NT2/D1 (cell line): ENCODE measurements around the gene CD34.

Source experiments
- DNase-seq: peaks from one replicate; pipeline ENCODE4 v3.0.0-alpha.2; 2011; ENCODE audit warnings: low read depth, low spot score
- H3K27me3 ChIP-seq: 2 replicates; pipeline ENCODE4 v1.6.0; 2011; ENCODE audit warnings: mild to moderate bottlenecking; ENCODE audit not compliant: insufficient read length, insufficient read depth
- H3K36me3 ChIP-seq: 2 replicates; pipeline ENCODE4 v1.6.1; 2011; ENCODE audit warnings: mild to moderate bottlenecking, low read length, mixed read lengths; ENCODE audit not compliant: insufficient read depth, insufficient read length
- H3K4me1 ChIP-seq: 2 replicates; pipeline ENCODE4 v1.5.1; 2011; ENCODE audit not compliant: insufficient read depth, insufficient read length
- H3K4me3 ChIP-seq: 2 replicates; pipeline ENCODE4 v1.5.1; 2011; ENCODE audit warnings: low read depth; ENCODE audit not compliant: insufficient read length
- H3K9ac ChIP-seq: 2 replicates; pipeline ENCODE4 v1.6.0; 2011; ENCODE audit warnings: low read depth; ENCODE audit not compliant: insufficient read length
- H3K9me3 ChIP-seq: 2 replicates; pipeline ENCODE4 v1.5.1; 2011; ENCODE audit warnings: mild to moderate bottlenecking, low read length; ENCODE audit not compliant: insufficient read depth
- SUZ12 ChIP-seq: IDR thresholded peaks from 2 replicates; pipeline ENCODE4 v1.6.1; 2011; ENCODE audit not compliant: insufficient read length, insufficient read depth; ENCODE audit errors: extremely low read depth
- YY1 ChIP-seq: IDR thresholded peaks from 2 replicates; pipeline ENCODE4 v1.6.1; 2011; ENCODE audit not compliant: insufficient read length, insufficient read depth
- ZNF274 ChIP-seq: IDR thresholded peaks from 2 replicates; pipeline ENCODE4 v1.6.1; 2011; ENCODE audit warnings: mild to moderate bottlenecking, low read depth, low read length

Gene CD34

GRCh38 chr1:207870306-207871031 lies 40.5 kb downstream of the CD34 start:
- TF ChIP-seq YY1 = no peak
- no peak for TF ChIP-seq ZNF274
- TF ChIP-seq SUZ12 = no peak
- peaks cover 4% of the 10 kb centered on the region for H3K36me3 ChIP-seq
- H3K9me3 ChIP-seq = no peaks in the 10 kb centered on the region
- no peak for DNase-seq
- H3K27me3 ChIP-seq = peaks cover 31% of the 10 kb centered on the region
- no peak overlapping the region for H3K4me3 ChIP-seq
- peaks cover 2% of the 10 kb centered on the region for H3K4me1 ChIP-seq
- no peak overlapping the region for H3K9ac ChIP-seq

GRCh38 chr1:207869859-207870258 lies 41.1 kb downstream of the CD34 start:
- TF ChIP-seq ZNF274 = no peak
- TF ChIP-seq YY1 = no peak
- TF ChIP-seq SUZ12 = no peak
- H3K4me1 ChIP-seq = peaks cover 2% of the 10 kb centered on the region
- peak overlapping the region; percentile 61 for H3K9ac ChIP-seq
- H3K27me3 ChIP-seq = peaks cover 31% of the 10 kb centered on the region
- no peaks in the 10 kb centered on the region for H3K9me3 ChIP-seq
- no peak overlapping the region for H3K4me3 ChIP-seq
- H3K36me3 ChIP-seq = peaks cover 4% of the 10 kb centered on the region
- no peak for DNase-seq

DNA sequence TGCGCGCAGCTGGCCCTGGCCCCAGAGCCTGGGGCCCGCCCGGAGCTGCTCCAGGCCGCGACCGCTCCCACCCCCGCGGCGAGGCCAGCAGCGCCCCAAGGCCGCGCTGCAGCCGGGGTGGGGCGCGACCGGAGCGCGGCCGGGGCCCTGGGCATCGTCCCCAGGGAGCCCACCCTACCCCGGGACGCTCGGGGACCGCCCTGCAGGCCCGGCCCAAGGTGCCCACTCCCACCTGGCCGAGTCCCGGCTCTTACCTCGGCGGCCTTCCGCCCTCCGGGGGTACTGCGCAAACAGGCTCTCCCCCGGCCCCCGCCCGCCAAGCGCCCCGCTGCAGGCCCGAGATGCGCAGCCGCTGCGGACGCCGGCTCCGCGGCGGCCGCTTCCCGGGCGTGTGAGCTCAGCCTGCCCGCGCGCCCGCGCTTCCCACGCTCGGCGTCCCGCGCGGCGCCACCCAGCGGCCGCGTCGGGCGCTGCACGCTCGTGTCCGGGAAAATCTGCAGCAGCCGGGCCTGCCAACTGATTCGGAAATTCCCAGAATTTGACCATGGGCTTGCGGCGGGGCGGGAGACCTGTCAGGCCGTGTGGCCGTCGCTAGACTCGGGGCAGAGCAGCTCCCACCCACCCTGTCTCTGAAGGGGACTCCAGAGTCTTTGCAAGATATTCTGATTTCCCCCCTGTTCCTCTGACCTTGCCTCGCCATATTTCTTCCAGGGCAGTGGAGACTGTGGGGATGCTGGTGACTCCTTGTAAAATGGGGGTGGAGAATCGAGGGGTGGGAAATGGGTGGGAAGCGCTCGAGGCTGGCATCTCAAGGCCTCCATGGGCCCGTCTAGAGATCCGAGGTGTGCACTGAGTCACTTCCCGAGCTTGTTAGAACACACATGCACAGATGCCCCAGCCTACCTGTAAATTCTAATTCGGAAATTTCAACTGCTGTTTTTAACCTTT lies 41.9 kb downstream of the CD34 start:
- TF ChIP-seq YY1 (no peak), SUZ12 (peak; percentile 50)
- Histone ChIP-seq H3K9me3 (no peaks in the 10 kb centered on the region), H3K9ac (peak overlapping the region; percentile 80), H3K4me1 (peaks cover 2% of the 10 kb centered on the region), H3K36me3 (peaks cover 8% of the 10 kb centered on the region), H3K27me3 (peaks cover 31% of the 10 kb centered on the region), H3K4me3 (peak overlapping the region; percentile 57)
- DNase-seq = peak; percentile 56

DNA sequence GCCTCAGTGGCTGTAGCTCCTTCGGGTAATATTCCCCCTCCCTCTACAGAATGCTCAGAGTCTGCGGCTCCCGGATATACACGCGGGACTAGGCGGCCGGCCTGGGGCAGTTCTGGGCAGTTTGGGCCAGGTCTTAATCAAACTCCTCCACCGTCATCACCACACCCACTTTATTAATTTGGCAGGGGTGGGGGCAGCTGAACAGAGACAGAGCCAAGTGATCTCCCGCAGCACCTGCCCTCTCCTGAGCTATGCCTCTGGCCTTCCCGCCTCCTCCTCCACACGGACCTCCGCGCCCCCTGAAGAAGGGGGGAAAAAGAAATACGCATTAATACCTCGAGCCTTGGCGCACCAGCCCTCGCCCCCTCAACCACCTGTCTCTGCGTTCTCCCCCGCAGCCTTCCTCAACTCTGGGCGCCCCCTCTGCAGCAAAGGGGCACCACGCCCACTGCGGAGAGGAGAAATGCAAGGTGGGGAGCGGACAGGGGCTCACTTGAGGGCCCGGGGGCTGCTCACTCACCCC lies 42.6 kb downstream of the CD34 start:
- TF ChIP-seq ZNF274 = no peak
- TF ChIP-seq YY1 = no peak
- no peak for TF ChIP-seq SUZ12
- Histone ChIP-seq H3K36me3 (peaks cover 13% of the 10 kb centered on the region), H3K4me1 (peaks cover 2% of the 10 kb centered on the region), H3K9ac (peak overlapping the region; percentile 80), H3K9me3 (no peaks in the 10 kb centered on the region), H3K27me3 (peaks cover 31% of the 10 kb centered on the region), H3K4me3 (peak overlapping the region; percentile 57)
- DNase-seq = no peak

DNA sequence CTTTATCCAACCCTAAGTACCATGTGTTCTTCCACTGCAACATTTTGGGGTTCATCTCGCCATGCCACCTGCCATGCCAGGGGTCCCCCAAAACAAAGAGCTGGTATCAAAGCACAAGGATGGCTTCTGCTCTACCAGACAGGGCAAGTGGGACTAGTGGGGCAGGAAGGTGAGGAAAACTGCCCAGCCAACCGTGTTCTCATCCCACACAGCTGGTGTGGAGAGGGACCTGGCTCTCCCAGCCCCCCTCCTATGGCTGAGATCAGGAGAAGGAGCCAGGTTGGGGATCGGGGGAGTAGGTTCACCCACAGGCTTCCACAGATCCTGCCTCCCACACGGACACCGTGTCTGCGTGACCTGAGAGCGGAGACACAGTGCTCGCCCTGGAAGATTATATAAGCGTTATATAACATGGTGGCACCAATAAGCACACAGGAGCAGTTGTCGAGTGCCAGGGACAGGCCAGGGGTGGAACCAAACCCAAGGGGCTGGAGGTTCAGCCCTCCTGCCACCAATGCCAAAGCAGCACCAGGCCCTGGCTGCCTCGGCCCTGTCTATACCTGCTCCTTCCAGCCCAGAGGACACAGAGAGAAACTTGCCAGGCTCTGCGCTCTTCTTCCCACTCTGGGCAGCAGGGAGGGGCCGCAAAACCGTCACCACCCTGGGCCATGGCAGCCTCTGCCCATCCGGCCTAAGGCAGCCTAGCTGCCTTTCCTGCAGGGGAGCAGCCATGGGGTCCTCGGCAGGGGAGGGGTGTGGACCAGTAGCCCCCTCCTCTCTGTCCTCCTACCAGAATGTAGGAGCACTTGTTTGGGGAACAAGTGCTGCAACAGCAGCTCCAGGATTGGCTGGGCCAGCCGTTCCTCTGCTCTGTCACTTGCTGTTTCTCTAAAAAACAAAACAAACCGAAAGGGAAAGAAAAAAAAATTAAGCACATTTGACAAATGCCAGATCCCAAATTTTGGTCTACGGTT lies 43.5 kb downstream of the CD34 start:
- H3K9ac ChIP-seq = no peak overlapping the region
- DNase-seq = no peak
- H3K4me3 ChIP-seq = no peak overlapping the region
- no peak for TF ChIP-seq SUZ12
- no peak for TF ChIP-seq YY1
- TF ChIP-seq ZNF274 = no peak
- peaks cover 16% of the 10 kb centered on the region for H3K36me3 ChIP-seq
- no peaks in the 10 kb centered on the region for H3K9me3 ChIP-seq
- peaks cover 31% of the 10 kb centered on the region for H3K27me3 ChIP-seq
- H3K4me1 ChIP-seq = no peaks in the 10 kb centered on the region

GRCh38 chr1:207866471-207867135 lies 44.3 kb downstream of the CD34 start:
- Histone ChIP-seq H3K36me3 (peaks cover 16% of the 10 kb centered on the region), H3K9me3 (no peaks in the 10 kb centered on the region), H3K4me1 (no peaks in the 10 kb centered on the region), H3K27me3 (peaks cover 30% of the 10 kb centered on the region), H3K9ac (no peak overlapping the region), H3K4me3 (no peak overlapping the region)
- DNase-seq = no peak
- no peak for TF ChIP-seq SUZ12
- TF ChIP-seq YY1 = no peak
- no peak for TF ChIP-seq ZNF274
